IMR-90 (cell line): Measurements from ENCODE around the gene SEC23IP. TPM values are rescaled to one million over a fixed set of nuclear protein-coding genes. Genes with fewer than 3 reads are reported as not detected.

ENCODE experiments used
- ATAC-seq: fragments of 200-7000 bp; cut with Tn5 transposase; 2 replicates; pipeline ENCODE4 v1.9.1; 2020; ENCODE audit warnings: low read depth, mild to moderate bottlenecking, moderate library complexity
- BruUV-seq: library from RNA; stranded (reverse); fragments of 400-500 nt; replicated peaks from 2 replicates; lab custom pipeline; 2021; lab: Mats Ljungman, UMichigan
- CTCF ChIA-PET: fragments of 300-600 bp; formaldehyde crosslinking; extraction: SDS; loops from one replicate; lab custom pipeline; 2021; ENCODE audit warnings: antibody characterized with exemption; lab: Yijun Ruan, JAX
- POLR2A ChIA-PET: fragments of 300-600 bp; sonication (Branson Sonifier 250); formaldehyde crosslinking; loops from one replicate; lab custom pipeline; 2022; ENCODE audit warnings: antibody characterized with exemption; ENCODE audit not compliant: unreplicated experiment; lab: Charles Lee
- DNase-seq: peaks from one replicate; pipeline ENCODE4 v3.0.0; 2013
- H2AFZ ChIP-seq: replicated peaks from 2 replicates; pipeline ENCODE3; 2013; ENCODE audit warnings: low read length, mild to moderate bottlenecking; ENCODE audit not compliant: poor library complexity
- H2AK5ac ChIP-seq: 2 replicates; pipeline ENCODE4 v1.6.1; 2013; ENCODE audit warnings: low read depth, low read length, inconsistent platforms
- H2AK9ac ChIP-seq: replicated peaks from 2 replicates; pipeline ENCODE3; 2013; ENCODE audit warnings: mild to moderate bottlenecking, low read depth, low read length, moderate library complexity; ENCODE audit not compliant: poor library complexity
- H2BK120ac ChIP-seq: 2 replicates; pipeline ENCODE4 v1.6.1; 2013; ENCODE audit warnings: low read depth, low read length, inconsistent platforms
- H2BK15ac ChIP-seq: 3 replicates; pipeline ENCODE4 v1.6.1; 2013; ENCODE audit warnings: low read depth, low read length, inconsistent platforms
- H2BK20ac ChIP-seq: 2 replicates; pipeline ENCODE4 v1.6.1; 2013; ENCODE audit warnings: low read depth, mild to moderate bottlenecking, inconsistent platforms, low read length, moderate library complexity
- H2BK5ac ChIP-seq: 2 replicates; pipeline ENCODE4 v1.6.1; 2013; ENCODE audit warnings: mild to moderate bottlenecking, low read depth, low read length, inconsistent platforms; ENCODE audit not compliant: poor library complexity, severe bottlenecking
- H3K14ac ChIP-seq: replicated peaks from 2 replicates; pipeline ENCODE4 v1.6.1; 2013; ENCODE audit warnings: low read depth, low read length, inconsistent platforms
- H3K18ac ChIP-seq: 2 replicates; pipeline ENCODE4 v1.6.1; 2013; ENCODE audit warnings: low read depth, low read length, control low read depth
- H3K23ac ChIP-seq: 2 replicates; pipeline ENCODE4 v1.6.1; 2013; ENCODE audit warnings: low read depth, low read length, inconsistent platforms
- H3K27ac ChIP-seq: 2 replicates; pipeline ENCODE4 v1.5.1; 2013; ENCODE audit warnings: mild to moderate bottlenecking, control low read depth, low read length; ENCODE audit not compliant: insufficient read depth
- H3K27me3 ChIP-seq: 2 replicates; pipeline ENCODE4 v1.6.1; 2013; ENCODE audit warnings: low read length; ENCODE audit not compliant: control insufficient read depth, insufficient read depth
- H3K36me3 ChIP-seq: 2 replicates; pipeline ENCODE4 v1.6.1; 2013; ENCODE audit warnings: low read length, mixed read lengths; ENCODE audit not compliant: control insufficient read depth, insufficient read depth
- H3K4ac ChIP-seq: 2 replicates; pipeline ENCODE4 v1.6.1; 2013; ENCODE audit warnings: low read depth, low read length, inconsistent platforms
- H3K4me1 ChIP-seq: 2 replicates; pipeline ENCODE4 v1.6.1; 2013; ENCODE audit warnings: low read length, mixed read lengths; ENCODE audit not compliant: control insufficient read depth, insufficient read depth
- H3K4me2 ChIP-seq: 2 replicates; pipeline ENCODE4 v1.6.1; 2013; ENCODE audit warnings: low read depth, mild to moderate bottlenecking, control low read depth, low read length, moderate library complexity
- H3K4me3 ChIP-seq: 2 replicates; pipeline ENCODE4 v1.5.1; 2013; ENCODE audit warnings: low read depth, mild to moderate bottlenecking, control low read depth, low read length, moderate library complexity; ENCODE audit not compliant: insufficient read depth
- H3K56ac ChIP-seq: 2 replicates; pipeline ENCODE4 v1.6.1; 2013; ENCODE audit warnings: low read length, inconsistent platforms; ENCODE audit not compliant: insufficient read depth; ENCODE audit errors: extremely low read depth
- H3K79me1 ChIP-seq, 2 experiments: 2 replicates each; pipeline ENCODE4 v1.6.1; 2013; ENCODE audit warnings: low read length in 2 of 2, inconsistent platforms in 1 of 2, low read depth in 1 of 2
- H3K9ac ChIP-seq: 2 replicates; pipeline ENCODE4 v1.6.1; 2013; ENCODE audit warnings: low read depth, low read length, control low read depth
- H3K9me1 ChIP-seq: 2 replicates; pipeline ENCODE4 v1.6.1; 2013; ENCODE audit warnings: low read length, inconsistent platforms; ENCODE audit not compliant: insufficient read depth
- H3K9me3 ChIP-seq: 2 replicates; pipeline ENCODE4 v1.6.1; 2013; ENCODE audit warnings: low read length; ENCODE audit not compliant: control insufficient read depth, insufficient read depth
- H4K20me1 ChIP-seq: 2 replicates; pipeline ENCODE4 v1.6.1; 2013; ENCODE audit warnings: low read length, inconsistent platforms; ENCODE audit not compliant: insufficient read depth
- H4K5ac ChIP-seq: 2 replicates; pipeline ENCODE4 v1.6.1; 2013; ENCODE audit warnings: mild to moderate bottlenecking, low read depth, low read length, control low read depth
- H4K8ac ChIP-seq, 2 experiments: 2 replicates each; pipeline ENCODE4 v1.6.1; 2013; ENCODE audit warnings: low read depth in 2 of 2, low read length in 2 of 2, control low read depth in 1 of 2, inconsistent platforms in 1 of 2
- H4K91ac ChIP-seq: 2 replicates; pipeline ENCODE4 v1.6.1; 2013; ENCODE audit warnings: low read depth, low read length, inconsistent platforms; ENCODE audit not compliant: insufficient read depth
- BHLHE40 ChIP-seq: fragments of 150-350 bp; IDR thresholded peaks from 2 replicates; pipeline ENCODE4 v1.6.1; 2016; ENCODE audit warnings: mild to moderate bottlenecking, low read depth, low read length
- CEBPB ChIP-seq: IDR thresholded peaks from 2 replicates; pipeline ENCODE4 v1.6.1; 2012; ENCODE audit warnings: low read depth, low read length, improper control_type of control experiment
- CHD1 ChIP-seq: IDR thresholded peaks from 2 replicates; pipeline ENCODE4 v1.6.1; 2012; ENCODE audit warnings: low read depth, low read length, improper control_type of control experiment
- MAFK ChIP-seq: IDR thresholded peaks from 2 replicates; pipeline ENCODE4 v1.6.1; 2012; ENCODE audit warnings: low read depth, low read length, improper control_type of control experiment
- MAZ ChIP-seq: IDR thresholded peaks from 2 replicates; pipeline ENCODE4 v1.6.1; 2012; ENCODE audit warnings: low read depth, mild to moderate bottlenecking, low read length, improper control_type of control experiment, moderate library complexity, borderline replicate concordance
- MXI1 ChIP-seq: IDR thresholded peaks from 2 replicates; pipeline ENCODE4 v1.6.1; 2012; ENCODE audit warnings: low read depth, mild to moderate bottlenecking, low read length, moderate library complexity, borderline replicate concordance
- RCOR1 ChIP-seq: IDR thresholded peaks from 2 replicates; pipeline ENCODE4 v1.6.1; 2012; ENCODE audit warnings: mild to moderate bottlenecking, low read length, improper control_type of control experiment; ENCODE audit not compliant: insufficient replicate concordance
- RFX5 ChIP-seq: IDR thresholded peaks from 2 replicates; pipeline ENCODE4 v1.8.0; 2012; ENCODE audit warnings: low read depth, mild to moderate bottlenecking, low read length, moderate library complexity
- USF2 ChIP-seq: fragments of 150-350 bp; IDR thresholded peaks from 2 replicates; pipeline ENCODE4 v1.6.1; 2017; ENCODE audit warnings: mild to moderate bottlenecking, antibody characterized with exemption, low read length, low read depth
- WGBS, 2 experiments: methylation state at CpG; one replicate each; pipeline versions ENCODE4 v1.1.5 to v1.1.7; 2013; ENCODE audit warnings: missing lambda C conversion rate in 2 of 2; ENCODE audit not compliant: insufficient read length in 1 of 2; ENCODE audit errors: extremely low coverage in 2 of 2; 5-methylcytosine and 5-hydroxymethylcytosine counted together
- dilution Hi-C: fragments of 300-500 bp; cut with HindIII; formaldehyde crosslinking; loops from one replicate; pipeline ENCODE4 v1.14.3; 2018; ENCODE audit warnings: low sequenced_read_pairs; ENCODE audit not compliant: unreplicated experiment
- in situ Hi-C: fragments of 300-500 bp; cut with MboI; formaldehyde crosslinking; loops from 3 replicates; pipeline ENCODE4 v1.14.3; 2019; ENCODE audit warnings: low sequenced_read_pairs, inconsistent platforms, mixed read lengths
- intact Hi-C: fragments of 100-400 bp; cut with micrococcal nuclease; formaldehyde crosslinking; loops from 2 replicates; pipeline ENCODE4 v1.10.0; 2022
- polyA plus RNA-seq, 3 experiments: library from polyadenylated mRNA; depleted of rRNA; stranded (reverse); fragments of >200 nt; gene quantifications; 2 replicates each; pipeline ENCODE4 v1.2.3, GENCODE V29; 2012; ENCODE audit warnings: low replicate concordance in 1 of 3
- total RNA-seq: library from RNA; depleted of rRNA; stranded (reverse); fragments of >200 nt; gene quantifications from 2 replicates; pipeline ENCODE4 v1.2.3, GENCODE V29; 2012
- TF ChIP-seq, protein P1 (sequence below): fragments of 150-350 bp; IDR thresholded peaks from 2 replicates; pipeline ENCODE4 v1.6.1; 2016; ENCODE audit warnings: low read depth, mild to moderate bottlenecking, low read length, moderate library complexity, borderline replicate concordance

The SEC23IP gene
- total and polyA plus RNA-seq, 2 of the 4 experiments (the other 2 are of a cell fraction), result 37.4 to 39.8 TPM

DNA sequence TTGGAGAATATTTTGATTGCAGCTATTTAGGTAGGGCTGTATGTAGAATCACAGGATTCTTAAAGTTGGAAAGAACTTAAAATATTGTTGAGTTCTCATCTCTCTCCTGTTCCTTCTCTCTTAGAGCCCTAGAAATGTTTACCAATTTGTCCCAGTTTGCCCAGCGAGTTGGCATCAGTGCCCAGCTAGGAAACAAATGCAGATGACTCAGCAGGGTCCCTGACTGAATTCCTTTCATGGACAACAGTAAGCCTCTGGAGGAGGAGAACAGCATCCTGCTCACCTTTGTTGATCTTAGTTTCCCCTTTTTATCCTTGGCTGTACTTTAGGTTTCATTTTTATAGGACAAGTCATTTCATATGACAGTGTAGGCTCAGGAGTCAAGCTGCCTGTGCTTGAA, 89.3 kb downstream of the SEC23IP start:
- BruUV-seq, result no TSS peak
- no peak overlapping the region for H3K27ac ChIP-seq
- H3K9ac ChIP-seq, result no peak overlapping the region
- no peak overlapping the region for H4K91ac ChIP-seq
- H4K5ac ChIP-seq, result no peak overlapping the region
- intact Hi-C loops (no loop called here), dilution Hi-C loops (no loop called here), in situ Hi-C loops (no loop called here)
- H2BK5ac ChIP-seq, result no peak overlapping the region
- H3K27me3 ChIP-seq, result peaks cover 2% of the 10 kb centered on the region; the same call in 1 of the 2 replicates
- H2AK5ac ChIP-seq, result no peak overlapping the region
- ChIA-PET POLR2A (no interaction called here), CTCF (no interaction called here)
- H2AFZ ChIP-seq, result no peak overlapping the region
- no peak overlapping the region for H3K14ac ChIP-seq
- H2AK9ac ChIP-seq, result no peak overlapping the region
- TF ChIP-seq MAFK, result no peak
- no peak for TF ChIP-seq CHD1
- TF ChIP-seq BHLHE40, result no peak
- no peak for TF ChIP-seq CEBPB
- TF ChIP-seq USF2, result no peak
- no peak for TF ChIP-seq RFX5
- TF ChIP-seq RCOR1, result no peak
- no peak for TF ChIP-seq MAZ
- TF ChIP-seq, protein P1, sequence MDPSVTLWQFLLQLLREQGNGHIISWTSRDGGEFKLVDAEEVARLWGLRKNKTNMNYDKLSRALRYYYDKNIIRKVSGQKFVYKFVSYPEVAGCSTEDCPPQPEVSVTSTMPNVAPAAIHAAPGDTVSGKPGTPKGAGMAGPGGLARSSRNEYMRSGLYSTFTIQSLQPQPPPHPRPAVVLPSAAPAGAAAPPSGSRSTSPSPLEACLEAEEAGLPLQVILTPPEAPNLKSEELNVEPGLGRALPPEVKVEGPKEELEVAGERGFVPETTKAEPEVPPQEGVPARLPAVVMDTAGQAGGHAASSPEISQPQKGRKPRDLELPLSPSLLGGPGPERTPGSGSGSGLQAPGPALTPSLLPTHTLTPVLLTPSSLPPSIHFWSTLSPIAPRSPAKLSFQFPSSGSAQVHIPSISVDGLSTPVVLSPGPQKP, result no peak
- TF ChIP-seq MXI1, result no peak
- H3K36me3 ChIP-seq, result no peaks in the 10 kb centered on the region
- no peak overlapping the region for H3K4me2 ChIP-seq
- no peaks in the 10 kb centered on the region for H3K79me1 ChIP-seq
- DNase-seq (no peak), ATAC-seq (no peak)
- no peak overlapping the region for H3K23ac ChIP-seq
- no peaks in the 10 kb centered on the region for H3K4me1 ChIP-seq
- no peak overlapping the region for H4K8ac ChIP-seq
- no peaks in the 10 kb centered on the region for H3K9me3 ChIP-seq
- no peak overlapping the region for H2BK120ac ChIP-seq
- WGBS, 2 experiments, result no CpG with 5 or more reads among the region's 1 CpG
- no peak overlapping the region for H3K56ac ChIP-seq
- no peak overlapping the region for H3K18ac ChIP-seq
- H4K20me1 ChIP-seq, result no peaks in the 10 kb centered on the region
- no peak overlapping the region for H3K4me3 ChIP-seq
- H3K4ac ChIP-seq, result no peak overlapping the region
- no peak overlapping the region for H2BK15ac ChIP-seq
- no peaks in the 10 kb centered on the region for H3K9me1 ChIP-seq
- no peak overlapping the region for H2BK20ac ChIP-seq
